Kasumi-1 (cell line): ENCODE data around the gene FAM89B.
"Not testable (repeated sequence)": the region's sequence is repeated elsewhere in the genome, so short reads cannot be mapped to it uniquely, and the experiment has no call there.

Experiments
- DNase-seq, 2 experiments: peaks; one replicate each; lab custom pipeline; 2025; lab: John Stamatoyannopoulos, UW

FAM89B gene

DNA sequence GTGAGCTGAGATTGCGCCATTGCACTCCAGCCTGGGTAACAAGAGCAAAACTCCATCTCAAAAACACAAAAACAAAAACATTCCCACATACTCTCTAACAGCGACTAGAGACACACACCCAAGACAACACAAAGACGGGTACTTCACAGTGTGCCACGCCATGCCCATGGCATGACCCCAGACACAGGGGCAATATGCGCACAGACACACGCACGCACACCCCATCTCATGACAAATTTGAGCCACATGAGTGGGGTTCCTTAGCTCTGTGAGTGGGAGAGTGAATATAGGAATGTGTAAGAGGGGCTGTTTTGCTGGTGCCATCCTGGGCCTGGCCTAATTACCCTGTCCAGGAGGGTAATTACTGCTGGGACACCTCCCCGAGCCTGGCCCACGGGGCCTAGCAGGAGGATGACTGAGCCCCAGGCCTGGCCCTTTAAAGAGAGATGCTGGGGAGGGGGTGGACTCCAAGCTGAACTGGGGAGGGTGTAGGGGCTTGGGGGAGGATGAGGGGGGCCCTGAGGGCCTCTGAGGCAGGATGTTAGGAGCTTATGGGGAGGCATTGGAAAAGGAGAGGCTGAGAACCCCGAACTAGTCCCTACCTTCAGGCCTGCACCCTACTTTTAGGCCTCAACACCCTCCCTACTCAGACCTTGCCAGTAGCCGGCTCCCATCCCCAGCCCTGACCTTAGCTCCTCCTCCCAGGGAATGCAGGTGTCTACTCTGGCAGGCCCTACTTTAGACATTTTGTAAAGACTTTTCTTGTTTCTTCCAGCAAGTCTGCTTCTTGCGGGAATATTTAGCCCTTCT, 15.7 kb upstream of the FAM89B start:
- DNase-seq, result no peak

DNA sequence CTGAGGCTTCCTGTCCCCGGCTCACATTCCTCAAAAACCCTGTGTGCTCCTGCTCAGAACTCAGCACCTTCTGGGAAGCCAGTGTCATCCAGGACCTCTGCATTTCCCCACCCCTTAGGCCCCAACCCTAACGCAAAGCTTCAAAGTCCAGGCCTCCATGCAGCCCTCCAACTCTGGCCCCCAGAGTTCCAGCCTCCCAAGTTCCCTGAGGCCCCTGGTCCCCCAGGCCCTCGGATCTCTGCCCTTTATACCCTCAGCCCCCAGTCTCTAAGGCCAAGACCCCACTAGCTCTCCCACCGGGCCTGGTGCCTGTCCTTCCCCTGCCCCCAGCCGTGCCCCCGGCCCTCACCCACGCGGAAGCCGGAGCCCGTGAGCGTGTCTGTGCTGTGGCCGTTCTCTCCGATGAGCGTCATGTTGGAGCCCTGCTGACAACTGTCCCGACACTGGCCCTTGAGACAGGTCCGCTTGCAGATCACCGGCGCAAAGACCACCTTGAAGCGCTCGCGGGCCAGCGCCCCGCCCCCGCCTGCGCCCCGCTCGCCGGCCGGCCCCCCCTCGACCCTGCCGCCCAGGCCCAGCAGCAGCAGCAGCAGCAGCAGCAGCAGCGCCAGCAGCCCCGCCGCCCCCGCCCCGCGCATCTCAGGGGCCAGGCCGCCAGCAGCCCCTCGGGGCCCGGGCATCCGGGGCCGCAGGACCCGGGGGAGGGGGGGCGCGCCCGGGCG, 14.9 kb upstream of the FAM89B start:
- DNase-seq, result no peak

DNA sequence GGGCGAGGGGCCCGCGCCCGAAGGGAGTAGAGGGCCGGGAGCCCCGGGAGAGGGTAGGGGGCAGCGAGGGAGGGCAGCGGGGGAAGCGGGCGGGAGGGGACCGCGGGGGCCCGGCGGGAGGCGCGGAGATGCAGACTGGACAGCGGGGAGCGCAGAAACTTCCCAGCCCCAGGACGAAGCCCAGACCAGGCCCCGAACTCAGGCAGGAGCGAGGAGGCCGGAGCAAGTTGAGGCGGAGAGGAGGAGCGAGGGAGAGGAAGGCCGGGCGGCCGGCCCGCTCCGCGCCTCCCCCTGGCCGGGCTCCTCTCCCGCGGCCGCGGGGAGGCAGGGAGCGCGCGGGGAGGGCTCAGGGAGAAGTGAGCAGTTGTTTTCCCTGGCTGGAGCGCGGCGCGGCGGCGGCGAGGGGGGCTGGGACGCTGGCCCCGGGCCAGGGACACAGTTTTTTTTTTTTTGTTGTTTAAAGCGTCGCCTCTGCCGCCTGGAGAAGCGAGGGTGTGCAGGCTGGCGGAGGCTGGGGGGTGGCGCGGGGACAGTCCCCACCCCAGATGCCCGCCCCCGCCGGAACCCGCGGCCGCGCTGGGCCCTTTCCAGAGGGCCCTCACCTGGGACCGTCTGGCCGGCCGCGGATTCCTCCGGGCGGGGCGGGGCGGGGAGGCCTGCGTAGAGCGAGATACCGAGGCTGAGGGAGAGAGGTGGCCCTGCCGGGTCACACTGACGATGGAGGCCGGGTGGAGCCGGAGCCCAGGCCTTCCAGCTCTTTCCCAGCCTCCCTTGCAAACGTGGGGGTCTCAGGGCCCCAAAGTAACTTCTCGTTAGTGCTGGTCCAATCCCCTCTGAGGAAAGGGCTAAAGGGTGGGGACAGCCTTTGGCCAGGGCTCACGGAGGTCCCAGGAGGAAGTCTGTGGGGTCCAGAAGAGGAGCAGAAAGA, 14.1 kb upstream of the FAM89B start, which contains the start of gene LTBP3:
Gene LTBP3 (minus strand): TSS at position 358 of the 928 bp plus-strand sequence. CDS start 400 bp downstream, outside the sequence.
- DNase-seq, result peak; percentile 22 to 30

- DNase-seq, result no peak
Measured at GRCh38 chr11:65558930-65559509, 13.3 kb upstream of the FAM89B start.

DNA sequence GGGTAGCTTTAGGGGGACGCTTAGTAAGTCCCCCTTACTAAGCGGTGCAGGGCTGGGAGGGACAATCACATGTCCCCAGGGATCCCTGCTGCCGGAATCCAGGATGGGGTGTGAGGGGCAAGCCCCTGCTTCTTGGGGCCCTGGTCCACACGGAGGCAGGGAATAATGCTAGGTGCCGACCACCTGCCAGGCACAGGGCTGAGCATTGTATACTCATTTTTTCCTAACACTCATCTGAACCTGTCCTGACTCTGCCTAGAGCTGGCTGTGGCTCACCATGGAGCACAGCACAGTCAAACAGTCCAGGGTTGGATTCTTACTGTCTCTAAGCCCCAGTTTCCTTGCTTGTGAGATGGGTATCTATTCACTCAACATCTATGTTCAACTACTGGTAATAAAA, 12.8 kb upstream of the FAM89B start:
- DNase-seq, result no peak

DNA sequence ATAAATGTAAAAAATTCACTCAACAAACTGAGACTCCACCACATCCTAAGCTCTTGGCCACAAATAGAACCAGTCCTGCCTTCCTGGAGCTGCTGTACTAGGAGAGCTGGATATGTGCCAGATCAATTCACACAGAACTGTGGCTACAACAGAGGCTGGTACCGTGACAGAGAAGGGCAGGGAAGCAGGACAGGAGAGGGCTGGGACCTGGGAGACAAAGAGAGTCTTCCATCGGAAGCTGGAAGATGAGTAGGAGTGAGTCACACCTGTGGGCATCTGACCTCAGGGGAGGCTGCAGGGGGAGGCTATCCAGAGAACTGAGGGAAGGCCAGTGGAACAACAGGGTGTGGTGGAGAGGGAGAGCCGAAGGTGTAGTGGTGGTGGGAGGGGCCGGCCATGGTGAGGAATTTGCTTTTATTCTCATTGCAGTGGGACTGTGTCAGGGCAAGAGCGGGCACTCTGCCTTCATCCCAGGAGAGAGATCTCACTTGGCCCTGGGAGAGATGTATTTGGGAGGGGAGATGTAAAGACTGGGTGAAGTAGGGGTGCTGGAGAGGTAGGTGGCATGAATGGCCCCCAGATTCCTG, 12.3 kb upstream of the FAM89B start:
- DNase-seq, result no peak

DNA sequence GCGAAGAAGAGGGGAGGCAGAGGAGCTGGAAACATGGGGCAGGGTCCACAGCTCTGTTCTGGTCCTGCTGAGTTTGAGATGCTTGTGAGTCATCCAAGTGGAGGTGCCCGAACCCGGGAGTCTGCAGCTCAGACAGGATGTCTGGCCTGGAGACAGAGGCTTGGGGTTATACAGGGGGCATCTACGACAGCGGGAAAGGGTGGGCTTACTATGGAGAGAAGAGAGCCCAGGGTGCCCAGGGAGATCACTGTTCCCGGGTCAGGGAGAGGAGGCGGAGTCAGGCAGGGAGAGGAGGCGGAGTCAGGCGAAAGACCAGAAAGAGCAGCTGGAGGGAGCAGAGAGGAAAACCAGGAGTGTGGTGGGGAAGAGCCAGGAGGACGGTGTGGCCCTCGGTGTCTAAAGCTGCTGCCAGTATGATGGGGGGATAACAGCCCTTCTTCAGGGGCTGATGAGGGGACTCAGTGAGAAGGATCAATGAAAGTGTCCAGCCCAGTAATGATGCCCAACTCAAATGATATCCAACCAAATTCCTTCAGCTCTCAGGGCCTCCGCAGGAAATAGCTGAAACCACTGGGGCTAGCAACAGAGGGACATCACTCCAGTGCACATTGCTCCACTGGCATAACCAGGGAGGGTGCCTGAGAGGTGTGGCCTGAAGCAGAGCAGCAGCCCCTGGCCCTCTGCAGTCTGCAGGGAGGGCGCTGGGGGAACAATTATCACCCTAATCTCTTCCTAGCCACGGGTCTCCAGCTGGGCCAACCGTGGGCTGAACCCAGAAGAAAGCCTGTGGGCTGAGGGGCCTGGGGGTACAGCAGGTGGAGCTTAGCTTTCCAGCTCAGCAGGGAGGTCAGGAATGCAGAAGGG, 11.6 kb upstream of the FAM89B start:
- DNase-seq, result no peak

- no peak for DNase-seq
Measured at GRCh38 chr11:65562020-65562419, 10.3 kb upstream of the FAM89B start.

DNA sequence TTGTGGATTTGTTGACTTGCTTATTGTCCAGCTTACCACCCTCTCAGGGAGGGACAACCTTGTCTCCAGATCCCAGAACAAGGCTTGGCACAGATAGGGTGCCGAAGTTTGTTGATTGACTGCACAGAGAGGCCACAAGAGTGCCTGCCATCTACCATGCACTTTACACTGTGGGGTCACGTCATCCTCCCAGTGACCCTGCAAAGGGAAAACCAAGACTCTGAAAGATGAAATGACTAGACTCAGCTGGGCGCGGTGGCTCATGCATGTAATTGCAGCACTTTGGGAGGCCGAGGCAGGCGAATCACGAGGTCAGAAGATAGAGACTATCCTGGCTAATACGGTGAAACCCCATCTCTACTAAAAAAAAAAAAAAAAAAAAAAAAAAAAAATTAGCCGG, 9.6 kb upstream of the FAM89B start:
- no peak for DNase-seq

GRCh38 chr11:65563601-65564000, 8.7 kb upstream of the FAM89B start:
- DNase-seq, result no peak

DNA sequence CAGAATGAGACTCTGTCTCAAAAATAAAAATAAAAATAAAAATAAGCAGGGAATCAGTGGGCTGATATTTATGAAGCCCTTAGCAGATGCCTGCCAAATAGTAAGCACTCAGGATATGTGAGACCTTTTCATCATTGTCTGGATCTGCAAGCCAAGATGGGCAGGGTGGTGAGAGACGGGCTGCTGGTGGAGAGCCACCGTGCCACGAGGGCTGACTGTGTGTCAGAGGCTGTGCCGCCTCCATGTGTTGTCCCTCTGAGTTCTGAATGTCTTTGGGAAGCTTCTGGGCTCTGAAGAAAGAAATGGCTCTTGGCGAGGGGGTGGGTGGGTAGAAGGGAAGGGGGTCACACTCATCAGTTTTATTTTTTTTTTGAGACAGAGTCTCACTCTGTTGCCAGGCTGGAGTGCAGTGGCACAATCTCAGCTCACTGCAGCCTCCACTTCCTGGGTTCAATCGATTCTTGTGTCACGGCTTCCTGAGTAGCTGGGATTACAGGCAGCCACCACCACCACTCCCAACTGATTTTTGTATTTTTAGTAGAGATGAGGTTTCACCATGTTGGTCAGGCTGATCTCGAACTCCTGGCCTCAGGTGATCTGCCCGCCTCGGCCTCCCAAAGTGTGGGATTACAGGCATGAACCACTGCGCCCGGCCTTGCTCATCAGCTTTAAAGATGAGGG, 7.3 kb upstream of the FAM89B start:
- not testable (repeated sequence) for DNase-seq

GRCh38 chr11:65565624-65566453, 6.5 kb upstream of the FAM89B start:
- DNase-seq, result no peak

DNA sequence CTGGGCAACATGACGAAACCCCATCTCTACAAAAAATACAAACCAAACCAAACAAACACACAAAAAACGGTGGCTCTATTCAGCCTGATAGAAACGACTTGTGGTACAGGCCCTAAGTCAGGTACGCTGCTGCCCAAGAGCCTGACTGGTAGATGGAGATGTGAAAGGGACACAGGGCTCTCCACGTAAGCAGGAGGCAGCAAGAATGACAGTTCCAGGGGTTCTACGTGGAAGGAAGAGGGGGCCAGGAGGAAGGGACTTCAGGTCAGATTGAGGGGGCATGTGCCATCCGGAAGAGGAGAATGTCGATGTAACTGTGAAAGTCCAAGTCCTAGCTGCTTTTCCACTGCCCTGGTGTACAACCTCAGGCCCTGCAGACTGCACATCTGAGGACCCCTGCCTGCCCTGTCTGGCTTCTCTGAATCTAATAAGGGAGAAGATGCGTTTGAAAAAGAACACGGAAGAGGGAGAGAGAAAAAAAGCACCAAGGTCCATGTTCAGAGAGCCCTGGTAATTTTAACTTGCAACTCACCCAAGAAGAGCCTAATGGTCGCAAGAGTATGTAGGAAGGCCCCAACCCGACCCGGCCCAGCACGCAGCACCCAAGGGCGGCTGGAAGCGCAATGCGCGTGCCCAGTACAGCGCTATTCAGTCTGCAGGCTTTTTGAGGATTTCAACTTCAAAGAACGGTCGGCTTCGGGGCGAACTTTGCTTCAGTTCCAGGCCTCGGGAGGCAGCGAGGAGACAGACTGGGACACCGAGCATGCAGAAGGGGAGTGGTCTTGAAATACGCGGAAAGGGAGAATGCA, 3.0 kb upstream of the FAM89B start:
- peak in 1 of 2 experiments; percentile 69 for DNase-seq

DNA sequence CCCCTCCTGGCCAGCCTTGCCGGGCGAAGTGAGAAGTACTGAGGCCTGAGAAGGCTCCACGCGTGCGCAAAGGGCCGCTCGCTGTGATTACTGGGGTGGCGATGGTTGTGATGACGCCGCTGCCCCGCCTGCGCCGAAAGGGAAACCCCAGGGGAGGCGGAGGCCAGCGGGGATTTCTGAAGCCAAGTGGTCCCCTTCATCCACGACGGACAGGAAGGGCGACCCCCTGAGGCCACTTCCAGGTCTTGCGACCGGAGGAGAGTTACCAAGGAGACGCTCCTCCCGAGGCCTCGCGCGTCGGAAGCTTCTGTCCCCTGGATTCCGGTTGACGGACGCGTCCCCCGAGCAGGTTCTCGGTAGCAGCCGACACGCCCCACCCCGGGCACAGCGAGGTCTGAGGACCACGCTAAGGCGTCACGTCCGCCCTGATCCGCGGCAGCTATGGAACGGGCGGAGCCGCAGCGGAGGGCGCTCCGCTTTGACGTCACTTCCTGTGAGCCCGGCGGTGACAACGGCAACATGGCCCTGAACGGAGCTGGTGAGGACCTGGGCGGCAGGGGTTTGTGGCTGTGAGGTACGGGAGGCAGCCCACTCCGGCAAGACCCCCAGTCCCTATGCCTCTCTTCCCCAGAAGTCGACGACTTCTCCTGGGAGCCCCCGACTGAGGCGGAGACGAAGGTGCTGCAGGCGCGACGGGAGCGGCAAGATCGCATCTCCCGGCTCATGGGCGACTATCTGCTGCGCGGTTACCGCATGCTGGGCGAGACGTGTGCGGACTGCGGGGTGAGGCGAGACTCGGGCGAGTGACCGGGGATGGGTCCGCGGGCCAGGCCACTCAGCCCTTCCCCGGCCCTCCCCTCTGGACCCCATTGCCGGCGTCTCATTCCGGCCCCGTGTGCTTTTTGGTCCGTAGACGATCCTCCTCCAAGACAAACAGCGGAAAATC, 2.1 kb upstream of the FAM89B start, which contains the start of gene ZNRD2:
Gene ZNRD2 (plus strand): TSS at position 505 of the 946 bp plus-strand sequence. CDS start 15 bp downstream, at position 520.
- DNase-seq, result peak; percentile 94 to 95

GRCh38 chr11:65571420-65571819, 918 bp upstream of the FAM89B start:
- DNase-seq, result no peak

GRCh38 chr11:65571940-65572339, 398 bp upstream of the FAM89B start:
- peak in 1 of 2 experiments; percentile 27 for DNase-seq
